D721Med (cell line): Measurements from ENCODE around the gene ACSL1.
A peak's percentile ranks its signal among the peaks of the same experiment; 100 is the strongest.

Experiments
- DNase-seq: peaks from one replicate; pipeline ENCODE4 v3.0.0; 2011; ENCODE audit warnings: low spot score; ENCODE audit not compliant: insufficient read length
- FAIRE-seq: peaks from 2 replicates; lab custom pipeline; 2011; peaks lifted over from hg19 to GRCh38; lab: Jason Lieb, UNC
- CTCF ChIP-seq: IDR thresholded peaks from 2 replicates; pipeline ENCODE4 v1.5.1; 2012; ENCODE audit warnings: mild to moderate bottlenecking, control low read depth; ENCODE audit not compliant: insufficient read depth; ENCODE audit errors: missing control alignments

Gene ACSL1

GRCh38 chr4:184825896-184826690 is at the start of gene ACSL1:
Gene ACSL1 (minus strand): TSS chr4:184825968. CDS start chr4:184803514, 22,454 bp downstream.
- DNase-seq (peak; percentile 66), FAIRE-seq (no peak)
- no peak for TF ChIP-seq CTCF

- TF ChIP-seq CTCF, result no peak
- DNase-seq (no peak), FAIRE-seq (no peak)
Observed at GRCh38 chr4:184873054-184873453, 47.3 kb upstream of the ACSL1 start.

GRCh38 chr4:184870718-184871117 is 45.0 kb upstream of the ACSL1 start:
- no peak for TF ChIP-seq CTCF
- FAIRE-seq (no peak), DNase-seq (no peak)

- no peak for FAIRE-seq
- TF ChIP-seq CTCF, result no peak
- no peak for DNase-seq
Observed at GRCh38 chr4:184868623-184869022, 42.9 kb upstream of the ACSL1 start.

- DNase-seq (no peak), FAIRE-seq (no peak)
- no peak for TF ChIP-seq CTCF
Observed at GRCh38 chr4:184863916-184864315, 38.1 kb upstream of the ACSL1 start.

- FAIRE-seq, result no peak
- TF ChIP-seq CTCF, result no peak
- DNase-seq, result no peak
Observed at GRCh38 chr4:184861047-184861446, 35.3 kb upstream of the ACSL1 start.
